IMR-90 (cell line): ENCODE data around the gene TOX3. TPM values are rescaled to one million over a fixed set of nuclear protein-coding genes. Genes with fewer than 3 reads are reported as not detected.

Experiments
- ATAC-seq: fragments of 200-7000 bp; cut with Tn5 transposase; 2 replicates; pipeline ENCODE4 v1.9.1; 2020; ENCODE audit warnings: low read depth, mild to moderate bottlenecking, moderate library complexity
- BruUV-seq: library from RNA; stranded (reverse); fragments of 400-500 nt; replicated peaks from 2 replicates; lab custom pipeline; 2021; lab: Mats Ljungman, UMichigan
- CTCF ChIA-PET: fragments of 300-600 bp; formaldehyde crosslinking; extraction: SDS; loops from one replicate; lab custom pipeline; 2021; ENCODE audit warnings: antibody characterized with exemption; lab: Yijun Ruan, JAX
- POLR2A ChIA-PET: fragments of 300-600 bp; sonication (Branson Sonifier 250); formaldehyde crosslinking; loops from one replicate; lab custom pipeline; 2022; ENCODE audit warnings: antibody characterized with exemption; ENCODE audit not compliant: unreplicated experiment; lab: Charles Lee
- DNase-seq: peaks from one replicate; pipeline ENCODE4 v3.0.0; 2013
- H2AFZ ChIP-seq: replicated peaks from 2 replicates; pipeline ENCODE3; 2013; ENCODE audit warnings: low read length, mild to moderate bottlenecking; ENCODE audit not compliant: poor library complexity
- H2AK5ac ChIP-seq: 2 replicates; pipeline ENCODE4 v1.6.1; 2013; ENCODE audit warnings: low read depth, low read length, inconsistent platforms
- H2AK9ac ChIP-seq: replicated peaks from 2 replicates; pipeline ENCODE3; 2013; ENCODE audit warnings: mild to moderate bottlenecking, low read depth, low read length, moderate library complexity; ENCODE audit not compliant: poor library complexity
- H2BK120ac ChIP-seq: 2 replicates; pipeline ENCODE4 v1.6.1; 2013; ENCODE audit warnings: low read depth, low read length, inconsistent platforms
- H2BK15ac ChIP-seq: 3 replicates; pipeline ENCODE4 v1.6.1; 2013; ENCODE audit warnings: low read depth, low read length, inconsistent platforms
- H2BK20ac ChIP-seq: 2 replicates; pipeline ENCODE4 v1.6.1; 2013; ENCODE audit warnings: low read depth, mild to moderate bottlenecking, inconsistent platforms, low read length, moderate library complexity
- H2BK5ac ChIP-seq: 2 replicates; pipeline ENCODE4 v1.6.1; 2013; ENCODE audit warnings: mild to moderate bottlenecking, low read depth, low read length, inconsistent platforms; ENCODE audit not compliant: poor library complexity, severe bottlenecking
- H3K14ac ChIP-seq: replicated peaks from 2 replicates; pipeline ENCODE4 v1.6.1; 2013; ENCODE audit warnings: low read depth, low read length, inconsistent platforms
- H3K18ac ChIP-seq: 2 replicates; pipeline ENCODE4 v1.6.1; 2013; ENCODE audit warnings: low read depth, low read length, control low read depth
- H3K23ac ChIP-seq: 2 replicates; pipeline ENCODE4 v1.6.1; 2013; ENCODE audit warnings: low read depth, low read length, inconsistent platforms
- H3K27ac ChIP-seq: 2 replicates; pipeline ENCODE4 v1.5.1; 2013; ENCODE audit warnings: mild to moderate bottlenecking, control low read depth, low read length; ENCODE audit not compliant: insufficient read depth
- H3K27me3 ChIP-seq: 2 replicates; pipeline ENCODE4 v1.6.1; 2013; ENCODE audit warnings: low read length; ENCODE audit not compliant: control insufficient read depth, insufficient read depth
- H3K36me3 ChIP-seq: 2 replicates; pipeline ENCODE4 v1.6.1; 2013; ENCODE audit warnings: low read length, mixed read lengths; ENCODE audit not compliant: control insufficient read depth, insufficient read depth
- H3K4ac ChIP-seq: 2 replicates; pipeline ENCODE4 v1.6.1; 2013; ENCODE audit warnings: low read depth, low read length, inconsistent platforms
- H3K4me1 ChIP-seq: 2 replicates; pipeline ENCODE4 v1.6.1; 2013; ENCODE audit warnings: low read length, mixed read lengths; ENCODE audit not compliant: control insufficient read depth, insufficient read depth
- H3K4me2 ChIP-seq: 2 replicates; pipeline ENCODE4 v1.6.1; 2013; ENCODE audit warnings: low read depth, mild to moderate bottlenecking, control low read depth, low read length, moderate library complexity
- H3K4me3 ChIP-seq: 2 replicates; pipeline ENCODE4 v1.5.1; 2013; ENCODE audit warnings: low read depth, mild to moderate bottlenecking, control low read depth, low read length, moderate library complexity; ENCODE audit not compliant: insufficient read depth
- H3K56ac ChIP-seq: 2 replicates; pipeline ENCODE4 v1.6.1; 2013; ENCODE audit warnings: low read length, inconsistent platforms; ENCODE audit not compliant: insufficient read depth; ENCODE audit errors: extremely low read depth
- H3K79me1 ChIP-seq, 2 experiments: 2 replicates each; pipeline ENCODE4 v1.6.1; 2013; ENCODE audit warnings: low read length in 2 of 2, inconsistent platforms in 1 of 2, low read depth in 1 of 2
- H3K9ac ChIP-seq: 2 replicates; pipeline ENCODE4 v1.6.1; 2013; ENCODE audit warnings: low read depth, low read length, control low read depth
- H3K9me1 ChIP-seq: 2 replicates; pipeline ENCODE4 v1.6.1; 2013; ENCODE audit warnings: low read length, inconsistent platforms; ENCODE audit not compliant: insufficient read depth
- H3K9me3 ChIP-seq: 2 replicates; pipeline ENCODE4 v1.6.1; 2013; ENCODE audit warnings: low read length; ENCODE audit not compliant: control insufficient read depth, insufficient read depth
- H4K20me1 ChIP-seq: 2 replicates; pipeline ENCODE4 v1.6.1; 2013; ENCODE audit warnings: low read length, inconsistent platforms; ENCODE audit not compliant: insufficient read depth
- H4K5ac ChIP-seq: 2 replicates; pipeline ENCODE4 v1.6.1; 2013; ENCODE audit warnings: mild to moderate bottlenecking, low read depth, low read length, control low read depth
- H4K8ac ChIP-seq, 2 experiments: 2 replicates each; pipeline ENCODE4 v1.6.1; 2013; ENCODE audit warnings: low read depth in 2 of 2, low read length in 2 of 2, control low read depth in 1 of 2, inconsistent platforms in 1 of 2
- H4K91ac ChIP-seq: 2 replicates; pipeline ENCODE4 v1.6.1; 2013; ENCODE audit warnings: low read depth, low read length, inconsistent platforms; ENCODE audit not compliant: insufficient read depth
- MAFK ChIP-seq: IDR thresholded peaks from 2 replicates; pipeline ENCODE4 v1.6.1; 2012; ENCODE audit warnings: low read depth, low read length, improper control_type of control experiment
- USF2 ChIP-seq: fragments of 150-350 bp; IDR thresholded peaks from 2 replicates; pipeline ENCODE4 v1.6.1; 2017; ENCODE audit warnings: mild to moderate bottlenecking, antibody characterized with exemption, low read length, low read depth
- WGBS, 2 experiments: methylation state at CpG; one replicate each; pipeline versions ENCODE4 v1.1.5 to v1.1.7; 2013; ENCODE audit warnings: missing lambda C conversion rate in 2 of 2; ENCODE audit not compliant: insufficient read length in 1 of 2; ENCODE audit errors: extremely low coverage in 2 of 2; 5-methylcytosine and 5-hydroxymethylcytosine counted together
- dilution Hi-C: fragments of 300-500 bp; cut with HindIII; formaldehyde crosslinking; loops from one replicate; pipeline ENCODE4 v1.14.3; 2018; ENCODE audit warnings: low sequenced_read_pairs; ENCODE audit not compliant: unreplicated experiment
- in situ Hi-C: fragments of 300-500 bp; cut with MboI; formaldehyde crosslinking; loops from 3 replicates; pipeline ENCODE4 v1.14.3; 2019; ENCODE audit warnings: low sequenced_read_pairs, inconsistent platforms, mixed read lengths
- intact Hi-C: fragments of 100-400 bp; cut with micrococcal nuclease; formaldehyde crosslinking; loops from 2 replicates; pipeline ENCODE4 v1.10.0; 2022
- polyA plus RNA-seq, 3 experiments: library from polyadenylated mRNA; depleted of rRNA; stranded (reverse); fragments of >200 nt; gene quantifications; 2 replicates each; pipeline ENCODE4 v1.2.3, GENCODE V29; 2012; ENCODE audit warnings: low replicate concordance in 1 of 3
- total RNA-seq: library from RNA; depleted of rRNA; stranded (reverse); fragments of >200 nt; gene quantifications from 2 replicates; pipeline ENCODE4 v1.2.3, GENCODE V29; 2012

Gene TOX3
- total and polyA plus RNA-seq, 2 of the 4 experiments (the other 2 are of a cell fraction) = not detected

GRCh38 chr16:52469091-52469490 lies 77.9 kb downstream of the TOX3 start:
- BruUV-seq = no TSS peak
- Histone ChIP-seq H4K5ac (no peak overlapping the region), H3K9ac (no peak overlapping the region), H2AFZ (no peak overlapping the region), H3K4ac (no peak overlapping the region), H3K4me3 (no peak overlapping the region), H2BK15ac (no peak overlapping the region), H2AK5ac (no peak overlapping the region), H4K8ac (no peak overlapping the region), H3K4me1 (no peaks in the 10 kb centered on the region), H3K9me1 (no peaks in the 10 kb centered on the region), H3K36me3 (no peaks in the 10 kb centered on the region), H2BK20ac (no peak overlapping the region), H3K27me3 (no peaks in the 10 kb centered on the region), H3K14ac (no peak overlapping the region), H3K27ac (no peak overlapping the region), H2BK120ac (no peak overlapping the region), H3K79me1 (no peaks in the 10 kb centered on the region), H3K23ac (no peak overlapping the region), H3K18ac (no peak overlapping the region), H4K20me1 (no peaks in the 10 kb centered on the region), H2AK9ac (no peak overlapping the region), H4K91ac (no peak overlapping the region), H3K56ac (no peak overlapping the region), H3K9me3 (peaks cover 2% of the 10 kb centered on the region; the same call in 1 of the 2 replicates), H3K4me2 (no peak overlapping the region), H2BK5ac (no peak overlapping the region)
- intact Hi-C loops = no loop called here
- ChIA-PET POLR2A (no interaction called here), CTCF (interaction anchor here (1.0 kb wide), 1 partner anchor 16 kb away, joined by 3 read pairs; no protein-coding TSS in a partner anchor)
- in situ Hi-C loops = no loop called here
- peak; percentile 55 for TF ChIP-seq MAFK
- no peak for TF ChIP-seq USF2
- no CpG with 5 or more reads among the region's 6 CpGs for WGBS, 2 experiments
- dilution Hi-C loops = no loop called here
- DNase-seq (no peak), ATAC-seq (no peak)
